CD4-positive, alpha-beta T cell treated with Interferon alpha-2 for 1 hour (primary cell): ENCODE data around the gene PER1.

Experiments used
- DNase-seq, 2 donors: peaks; one replicate each; pipeline ENCODE4 v3.0.0-alpha.2; 2020 to 2022

PER1 gene

GRCh38 chr17:8153525-8153956 is 1.3 kb upstream of the PER1 start:
- peak; percentile 57 to 58 for DNase-seq

- DNase-seq = peak in 1 of 2 donors; percentile 28
These were observed 837 bp upstream of the PER1 start for GRCh38 chr17:8153031-8153451.

- no peak for DNase-seq
These were observed 528 bp downstream of the PER1 start for GRCh38 chr17:8151641-8152111.

- DNase-seq = peak; percentile 92 to 93
These were observed 1.0 kb downstream of the PER1 start for GRCh38 chr17:8151120-8151640.

- DNase-seq = peak in 1 of 2 donors; percentile 19
These were observed 1.7 kb downstream of the PER1 start for GRCh38 chr17:8150194-8151119.

- DNase-seq = peak in 1 of 2 donors; percentile 17
These were observed 2.6 kb downstream of the PER1 start for GRCh38 chr17:8149419-8150193.

GRCh38 chr17:8148560-8148959 is 3.6 kb downstream of the PER1 start:
- no peak for DNase-seq

- DNase-seq = peak in 1 of 2 donors; percentile 9
These were observed 4.3 kb downstream of the PER1 start for GRCh38 chr17:8147805-8148404.

GRCh38 chr17:8147141-8147804 is 4.9 kb downstream of the PER1 start:
- DNase-seq = peak in 1 of 2 donors; percentile 8

- DNase-seq = peak in 1 of 2 donors; percentile 10
These were observed 5.6 kb downstream of the PER1 start for GRCh38 chr17:8146381-8147140.

- DNase-seq = peak in 1 of 2 donors; percentile 13
These were observed 6.4 kb downstream of the PER1 start for GRCh38 chr17:8145811-8146210.

- DNase-seq = peak in 1 of 2 donors; percentile 23
These were observed 7.6 kb downstream of the PER1 start for GRCh38 chr17:8144401-8145231.

GRCh38 chr17:8143581-8144400 is 8.4 kb downstream of the PER1 start:
- peak in 1 of 2 donors; percentile 32 for DNase-seq

- peak in 1 of 2 donors; percentile 28 for DNase-seq
These were observed 9.2 kb downstream of the PER1 start for GRCh38 chr17:8142887-8143580.

- peak in 1 of 2 donors; percentile 23 for DNase-seq
These were observed 9.9 kb downstream of the PER1 start for GRCh38 chr17:8142158-8142886.

GRCh38 chr17:8141741-8142140 is 10.5 kb downstream of the PER1 start:
- peak in 1 of 2 donors; percentile 22 for DNase-seq

GRCh38 chr17:8141045-8141444 is 11.2 kb downstream of the PER1 start:
- DNase-seq = peak in 1 of 2 donors; percentile 20
